ENCODE data around the gene CDNF.

- TF ChIP-seq MXI1 (IDR thresholded peaks at IDR 0.05; ENCODE audit: low read depth, low read length) (no peak), POLR2AphosphoS5 (IDR thresholded peaks at IDR 0.05; ENCODE audit: low read depth, low read length) (no peak), MAX (IDR thresholded peaks at IDR 0.05; ENCODE audit: low read depth) (no peak), USF1 (IDR thresholded peaks at IDR 0.05; ENCODE audit: borderline replicate concordance, low read depth) (no peak), RAD21 (IDR thresholded peaks at IDR 0.05; ENCODE audit: low read length) (no peak), GABPA (IDR thresholded peaks at IDR 0.05; ENCODE audit: low read depth) (no peak), ELF1 (IDR thresholded peaks at IDR 0.05) (no peak)
- TF ChIP-seq, protein P1, sequence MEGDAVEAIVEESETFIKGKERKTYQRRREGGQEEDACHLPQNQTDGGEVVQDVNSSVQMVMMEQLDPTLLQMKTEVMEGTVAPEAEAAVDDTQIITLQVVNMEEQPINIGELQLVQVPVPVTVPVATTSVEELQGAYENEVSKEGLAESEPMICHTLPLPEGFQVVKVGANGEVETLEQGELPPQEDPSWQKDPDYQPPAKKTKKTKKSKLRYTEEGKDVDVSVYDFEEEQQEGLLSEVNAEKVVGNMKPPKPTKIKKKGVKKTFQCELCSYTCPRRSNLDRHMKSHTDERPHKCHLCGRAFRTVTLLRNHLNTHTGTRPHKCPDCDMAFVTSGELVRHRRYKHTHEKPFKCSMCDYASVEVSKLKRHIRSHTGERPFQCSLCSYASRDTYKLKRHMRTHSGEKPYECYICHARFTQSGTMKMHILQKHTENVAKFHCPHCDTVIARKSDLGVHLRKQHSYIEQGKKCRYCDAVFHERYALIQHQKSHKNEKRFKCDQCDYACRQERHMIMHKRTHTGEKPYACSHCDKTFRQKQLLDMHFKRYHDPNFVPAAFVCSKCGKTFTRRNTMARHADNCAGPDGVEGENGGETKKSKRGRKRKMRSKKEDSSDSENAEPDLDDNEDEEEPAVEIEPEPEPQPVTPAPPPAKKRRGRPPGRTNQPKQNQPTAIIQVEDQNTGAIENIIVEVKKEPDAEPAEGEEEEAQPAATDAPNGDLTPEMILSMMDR (IDR thresholded peaks at IDR 0.05), result no peak
- TF ChIP-seq, protein P2, sequence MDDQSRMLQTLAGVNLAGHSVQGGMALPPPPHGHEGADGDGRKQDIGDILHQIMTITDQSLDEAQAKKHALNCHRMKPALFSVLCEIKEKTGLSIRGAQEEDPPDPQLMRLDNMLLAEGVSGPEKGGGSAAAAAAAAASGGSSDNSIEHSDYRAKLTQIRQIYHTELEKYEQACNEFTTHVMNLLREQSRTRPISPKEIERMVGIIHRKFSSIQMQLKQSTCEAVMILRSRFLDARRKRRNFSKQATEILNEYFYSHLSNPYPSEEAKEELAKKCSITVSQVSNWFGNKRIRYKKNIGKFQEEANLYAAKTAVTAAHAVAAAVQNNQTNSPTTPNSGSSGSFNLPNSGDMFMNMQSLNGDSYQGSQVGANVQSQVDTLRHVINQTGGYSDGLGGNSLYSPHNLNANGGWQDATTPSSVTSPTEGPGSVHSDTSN (IDR thresholded peaks at IDR 0.05), result no peak
Observed at GRCh38 chr10:14774797-14775196, 63.0 kb downstream of the CDNF start, which contains the start of gene FAM107B.
